ENCODE data around the gene PRX. TPM values are rescaled to one million over a fixed set of nuclear protein-coding genes. Genes with fewer than 3 reads are reported as not detected.

The PRX gene
- total and polyA plus RNA-seq, 8 donors, result 1.4 to 3.7 (median 2.6) TPM

GRCh38 chr19:40393894-40394815 is 19.0 kb downstream of the PRX start:
- no peak overlapping the region for H3K4me3 ChIP-seq
- no peak for FAIRE-seq
- no peaks in the 10 kb centered on the region for H3K9me3 ChIP-seq
- 79 to 85% methylated on average over 39 to 41 of the region's 41 CpGs for WGBS, 2 donors
- no peaks in the 10 kb centered on the region for H3K4me1 ChIP-seq
- intact Hi-C loops (cut with DNase I), result no loop called here
- no peak overlapping the region for H3K27ac ChIP-seq
- DNase-seq, result no peak
- TF ChIP-seq, protein P1, sequence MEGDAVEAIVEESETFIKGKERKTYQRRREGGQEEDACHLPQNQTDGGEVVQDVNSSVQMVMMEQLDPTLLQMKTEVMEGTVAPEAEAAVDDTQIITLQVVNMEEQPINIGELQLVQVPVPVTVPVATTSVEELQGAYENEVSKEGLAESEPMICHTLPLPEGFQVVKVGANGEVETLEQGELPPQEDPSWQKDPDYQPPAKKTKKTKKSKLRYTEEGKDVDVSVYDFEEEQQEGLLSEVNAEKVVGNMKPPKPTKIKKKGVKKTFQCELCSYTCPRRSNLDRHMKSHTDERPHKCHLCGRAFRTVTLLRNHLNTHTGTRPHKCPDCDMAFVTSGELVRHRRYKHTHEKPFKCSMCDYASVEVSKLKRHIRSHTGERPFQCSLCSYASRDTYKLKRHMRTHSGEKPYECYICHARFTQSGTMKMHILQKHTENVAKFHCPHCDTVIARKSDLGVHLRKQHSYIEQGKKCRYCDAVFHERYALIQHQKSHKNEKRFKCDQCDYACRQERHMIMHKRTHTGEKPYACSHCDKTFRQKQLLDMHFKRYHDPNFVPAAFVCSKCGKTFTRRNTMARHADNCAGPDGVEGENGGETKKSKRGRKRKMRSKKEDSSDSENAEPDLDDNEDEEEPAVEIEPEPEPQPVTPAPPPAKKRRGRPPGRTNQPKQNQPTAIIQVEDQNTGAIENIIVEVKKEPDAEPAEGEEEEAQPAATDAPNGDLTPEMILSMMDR (IDR thresholded peaks at IDR 0.05), result no peak
- H3K36me3 ChIP-seq, result no peaks in the 10 kb centered on the region
- H3K27me3 ChIP-seq, result no peaks in the 10 kb centered on the region
- ATAC-seq, result no peak

- no peaks in the 10 kb centered on the region for H3K9me3 ChIP-seq
- 25 to 34% methylated on average over 8 to 9 of the region's 9 CpGs for WGBS, 2 donors
Measured at GRCh38 chr19:40392894-40393517, 20.2 kb downstream of the PRX start.

GRCh38 chr19:40392123-40392522 is 21.1 kb downstream of the PRX start:
- ATAC-seq (no peak), FAIRE-seq (no peak), DNase-seq (no peak)
- TF ChIP-seq, protein P1 (IDR thresholded peaks at IDR 0.05), result no peak
- Histone ChIP-seq H3K27ac (no peak overlapping the region), H3K27me3 (no peaks in the 10 kb centered on the region), H3K4me3 (no peak overlapping the region), H3K4me1 (no peaks in the 10 kb centered on the region), H3K36me3 (no peaks in the 10 kb centered on the region), H3K9me3 (no peaks in the 10 kb centered on the region)
- WGBS, 2 donors, result 73 to 87% methylated on average over 8 of the region's 8 CpGs
- intact Hi-C loops (cut with DNase I), result no loop called here

More at GRCh38 chr19:40392894-40393517, 20.2 kb downstream of the PRX start:
- ATAC-seq (peak in 3 of 4 donors; percentile 30 to 91 (median 72)), FAIRE-seq (no peak), DNase-seq (no peak)
- TF ChIP-seq, protein P1 (IDR thresholded peaks at IDR 0.05), result no peak
- no peak overlapping the region for H3K4me3 ChIP-seq
- H3K36me3 ChIP-seq, result no peaks in the 10 kb centered on the region
- H3K27ac ChIP-seq, result no peak overlapping the region
- no peaks in the 10 kb centered on the region for H3K4me1 ChIP-seq
- no peaks in the 10 kb centered on the region for H3K27me3 ChIP-seq
- intact Hi-C loops (cut with DNase I), result no loop called here

GRCh38 chr19:40390084-40390742 is 23.0 kb downstream of the PRX start, which contains the start of gene HIPK4:
Gene HIPK4, minus strand, starts transcription at chr19:40390181. Its CDS starts 279 bp downstream, at chr19:40389902.
- no peaks in the 10 kb centered on the region for H3K36me3 ChIP-seq
- FAIRE-seq, result no peak

More at GRCh38 chr19:40390084-40390742, 23.0 kb downstream of the PRX start, which contains the start of gene HIPK4:
- ATAC-seq (no peak), DNase-seq (no peak)
- TF ChIP-seq, protein P1 (IDR thresholded peaks at IDR 0.05), result no peak
- intact Hi-C loops (cut with DNase I), result no loop called here
- no peaks in the 10 kb centered on the region for H3K27me3 ChIP-seq
- H3K4me3 ChIP-seq, result no peak within 1 kb of the TSS
- no peak within 1 kb of the TSS for H3K27ac ChIP-seq
- 76 to 84% methylated on average over 10 of the region's 10 CpGs for WGBS, 2 donors
- H3K9me3 ChIP-seq, result no peaks in the 10 kb centered on the region
- no peaks in the 10 kb centered on the region for H3K4me1 ChIP-seq
